PC-3 (cell line): ENCODE results near the gene GALNT3. TPM values are rescaled to one million over a fixed set of nuclear protein-coding genes. Genes with fewer than 3 reads are reported as not detected.

Experiments used
- ATAC-seq: fragments of 200-7000 bp; cut with Tn5 transposase; 2 replicates; pipeline ENCODE4 v1.9.1; 2020; ENCODE audit warnings: mild to moderate bottlenecking, moderate library complexity
- BruUV-seq: library from RNA; stranded (reverse); fragments of 400-500 nt; replicated peaks from 2 replicates; lab custom pipeline; 2021; lab: Mats Ljungman, UMichigan
- CTCF ChIA-PET: fragments of 300-600 bp; sonication (Branson Sonifier 250); formaldehyde crosslinking; loops from one replicate; lab custom pipeline; 2022; ENCODE audit warnings: antibody characterized with exemption; lab: Charles Lee
- POLR2A ChIA-PET: fragments of 300-600 bp; sonication (Branson Sonifier 250); formaldehyde crosslinking; loops from one replicate; lab custom pipeline; 2022; ENCODE audit warnings: antibody characterized with exemption; ENCODE audit not compliant: unreplicated experiment; lab: Charles Lee
- DNase-seq: peaks from one replicate; pipeline ENCODE4 v3.0.0-alpha.2; 2015
- H2AFZ ChIP-seq: fragments of 300-600 bp; sonication (generic); 2 replicates; pipeline ENCODE4 v1.6.0; 2016; ENCODE audit warnings: antibody characterized with exemption, low read length
- H3F3A ChIP-seq: fragments of 300-600 bp; sonication (generic); one replicate; pipeline ENCODE4 v1.6.0; 2017; ENCODE audit warnings: antibody characterized with exemption, low read length, control low read depth, mild to moderate bottlenecking; ENCODE audit not compliant: unreplicated experiment
- H3K27ac ChIP-seq: fragments of 300-600 bp; sonication (generic); 2 replicates; pipeline ENCODE4 v1.5.1; 2016; ENCODE audit warnings: mild to moderate bottlenecking, low read length
- H3K27me3 ChIP-seq: fragments of 300-600 bp; sonication (generic); 2 replicates; pipeline ENCODE4 v1.6.1; 2016; ENCODE audit warnings: low read length, mixed read lengths
- H3K36me3 ChIP-seq: fragments of 300-600 bp; sonication (generic); 2 replicates; pipeline ENCODE4 v1.6.1; 2016; ENCODE audit warnings: low read depth, mixed run types, low read length, mixed read lengths
- H3K4me1 ChIP-seq: fragments of 300-600 bp; sonication (generic); 2 replicates; pipeline ENCODE4 v1.5.1; 2016; ENCODE audit warnings: low read length; ENCODE audit not compliant: insufficient read depth
- H3K4me2 ChIP-seq: fragments of 300-600 bp; sonication (generic); 2 replicates; pipeline ENCODE4 v1.6.0; 2016; ENCODE audit warnings: low read length
- H3K4me3 ChIP-seq: fragments of 300-600 bp; sonication (generic); 2 replicates; pipeline ENCODE4 v1.5.1; 2016; ENCODE audit warnings: mild to moderate bottlenecking, low read length, mixed read lengths
- H3K79me2 ChIP-seq: fragments of 300-600 bp; sonication (generic); 2 replicates; pipeline ENCODE4 v1.6.1; 2017; ENCODE audit warnings: low read length, mixed read lengths
- H3K9ac ChIP-seq: fragments of 300-600 bp; sonication (generic); 2 replicates; pipeline ENCODE4 v1.6.0; 2016; ENCODE audit warnings: mild to moderate bottlenecking, low read length
- H3K9me2 ChIP-seq: fragments of 300-600 bp; sonication (generic); replicated peaks from 2 replicates; pipeline ENCODE4 v1.6.1; 2016; ENCODE audit warnings: mixed run types, low read length, mixed read lengths
- H3K9me3 ChIP-seq: fragments of 300-600 bp; sonication (generic); 2 replicates; pipeline ENCODE4 v1.6.1; 2016; ENCODE audit warnings: low read length, mixed read lengths
- H4K20me1 ChIP-seq: fragments of 300-600 bp; sonication (generic); 2 replicates; pipeline ENCODE4 v1.6.1; 2016; ENCODE audit warnings: low read length, mixed read lengths
- EZH2 ChIP-seq: fragments of 300-600 bp; sonication (generic); IDR thresholded peaks from one replicate; pipeline ENCODE4 v1.6.1; 2017; ENCODE audit warnings: antibody characterized with exemption, mild to moderate bottlenecking, low read length; ENCODE audit not compliant: unreplicated experiment
- EZH2phosphoT487 ChIP-seq: fragments of 300-600 bp; sonication (generic); IDR thresholded peaks from 2 replicates; pipeline ENCODE4 v1.6.1; 2018; ENCODE audit warnings: mild to moderate bottlenecking, antibody characterized with exemption, low read length, borderline replicate concordance
- intact Hi-C: fragments of 100-400 bp; cut with micrococcal nuclease; formaldehyde crosslinking; loops from 2 replicates; pipeline ENCODE4 v1.9.0; 2023
- total RNA-seq: library from RNA; depleted of rRNA; stranded (reverse); fragments of >200 nt; gene quantifications from 2 replicates; pipeline ENCODE4 v1.2.3, GENCODE V29; 2014
- TF ChIP-seq, protein P1 (sequence below): fragments of 300-600 bp; sonication (generic); conservative IDR thresholded peaks from 2 replicates; pipeline ENCODE4 v1.5.1; 2017; ENCODE audit warnings: antibody characterized with exemption, low read depth, mild to moderate bottlenecking, low read length

Gene GALNT3
- total RNA-seq, 1 experiment from 2014 or later = 44.8 TPM

DNA sequence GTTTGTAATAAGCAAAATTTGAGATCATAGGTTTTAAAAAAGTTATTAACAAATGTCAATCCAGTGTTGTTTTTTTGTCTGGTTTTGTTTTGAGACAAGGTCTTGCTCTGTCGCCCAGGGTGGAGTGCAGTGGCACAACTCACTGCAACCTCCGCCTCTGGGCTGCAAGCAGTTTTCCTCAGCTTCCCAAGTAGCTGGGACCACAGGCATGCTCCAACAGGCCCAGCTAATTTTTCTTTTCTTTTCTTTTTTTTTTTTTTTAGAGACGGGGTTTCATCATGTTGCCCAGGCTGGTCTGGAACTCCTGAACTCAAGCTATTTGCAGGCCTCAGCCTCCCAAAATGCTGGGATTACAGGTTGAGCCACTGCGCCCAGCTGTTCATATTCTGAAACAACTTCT, 31.3 kb downstream of the GALNT3 start:
- Histone ChIP-seq H3K9ac (no peak overlapping the region), H2AFZ (no peak overlapping the region), H3K4me3 (no peak overlapping the region), H3K9me2 (no peaks in the 10 kb centered on the region), H4K20me1 (0 out of 2 replicates have a peak, but pooled peaks cover 3% of the 10 kb centered on the region), H3K9me3 (no peaks in the 10 kb centered on the region), H3K4me1 (no peaks in the 10 kb centered on the region), H3K27me3 (no peaks in the 10 kb centered on the region), H3K79me2 (peaks cover 25% of the 10 kb centered on the region), H3K27ac (no peak overlapping the region), H3K36me3 (peaks cover 45% of the 10 kb centered on the region), H3K4me2 (no peak overlapping the region), H3F3A (no peaks in the 10 kb centered on the region)
- ChIA-PET POLR2A (no interaction called here), CTCF (no interaction called here)
- ATAC-seq (no peak), DNase-seq (no peak)
- TF ChIP-seq, protein P1, sequence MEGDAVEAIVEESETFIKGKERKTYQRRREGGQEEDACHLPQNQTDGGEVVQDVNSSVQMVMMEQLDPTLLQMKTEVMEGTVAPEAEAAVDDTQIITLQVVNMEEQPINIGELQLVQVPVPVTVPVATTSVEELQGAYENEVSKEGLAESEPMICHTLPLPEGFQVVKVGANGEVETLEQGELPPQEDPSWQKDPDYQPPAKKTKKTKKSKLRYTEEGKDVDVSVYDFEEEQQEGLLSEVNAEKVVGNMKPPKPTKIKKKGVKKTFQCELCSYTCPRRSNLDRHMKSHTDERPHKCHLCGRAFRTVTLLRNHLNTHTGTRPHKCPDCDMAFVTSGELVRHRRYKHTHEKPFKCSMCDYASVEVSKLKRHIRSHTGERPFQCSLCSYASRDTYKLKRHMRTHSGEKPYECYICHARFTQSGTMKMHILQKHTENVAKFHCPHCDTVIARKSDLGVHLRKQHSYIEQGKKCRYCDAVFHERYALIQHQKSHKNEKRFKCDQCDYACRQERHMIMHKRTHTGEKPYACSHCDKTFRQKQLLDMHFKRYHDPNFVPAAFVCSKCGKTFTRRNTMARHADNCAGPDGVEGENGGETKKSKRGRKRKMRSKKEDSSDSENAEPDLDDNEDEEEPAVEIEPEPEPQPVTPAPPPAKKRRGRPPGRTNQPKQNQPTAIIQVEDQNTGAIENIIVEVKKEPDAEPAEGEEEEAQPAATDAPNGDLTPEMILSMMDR = no peak
- TF ChIP-seq EZH2phosphoT487 (no peak), EZH2 (no peak)
- intact Hi-C loops = no loop called here
- BruUV-seq = no TSS peak

DNA sequence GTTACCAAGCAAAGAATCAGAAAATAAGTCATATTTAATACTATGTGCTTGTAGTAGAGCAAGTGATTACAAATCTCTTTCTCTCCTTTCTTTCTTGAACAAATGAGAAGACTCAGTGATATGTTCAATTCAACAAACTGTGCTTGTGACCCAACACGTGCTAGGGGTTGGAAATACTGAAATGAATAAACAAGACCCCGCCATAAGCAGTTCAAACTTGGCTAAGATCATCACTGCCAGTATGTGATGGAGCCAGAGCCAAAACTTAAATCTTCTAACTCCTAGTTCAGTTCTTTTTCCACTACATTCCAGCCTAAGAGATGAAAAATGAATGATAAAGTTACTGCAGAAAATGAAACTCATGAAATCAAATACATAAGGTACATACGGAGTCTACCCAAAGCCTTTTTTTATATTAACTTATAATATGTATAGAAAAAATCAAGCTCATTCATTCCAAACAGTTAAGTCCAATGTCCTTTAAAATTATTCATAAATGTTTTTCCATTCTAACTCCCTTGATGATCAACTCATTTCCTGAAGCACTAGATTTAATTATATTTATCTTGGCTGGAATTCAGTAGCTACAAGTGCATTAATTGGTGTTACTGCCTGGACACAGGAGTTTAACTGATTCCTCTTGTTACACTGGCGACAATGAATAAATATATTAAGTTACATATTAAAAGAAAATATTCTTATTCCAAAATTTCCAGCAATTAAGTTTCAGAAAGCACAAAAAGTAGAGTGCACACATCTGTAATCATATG, 36.0 kb downstream of the GALNT3 start:
- ChIA-PET CTCF (interaction anchor here (0.5 to 0.9 kb wide), 3 partner anchors 36 to 116 kb away, joined by 5 to 9 read pairs (median 6); partner anchors contain the start of gene GALNT3), POLR2A (interaction anchor here (0.5 to 0.7 kb wide), 2 partner anchors 10 to 894 kb away, joined by 3 read pairs; no protein-coding TSS in a partner anchor)
- Histone ChIP-seq H3K4me3 (no peak overlapping the region), H3K79me2 (no peaks in the 10 kb centered on the region), H3K9ac (no peak overlapping the region), H3K9me2 (no peaks in the 10 kb centered on the region), H2AFZ (no peak overlapping the region), H3F3A (no peaks in the 10 kb centered on the region), H3K4me1 (no peaks in the 10 kb centered on the region), H3K4me2 (no peak overlapping the region), H3K36me3 (peaks cover 43% of the 10 kb centered on the region), H3K9me3 (no peaks in the 10 kb centered on the region), H4K20me1 (no peaks in the 10 kb centered on the region), H3K27me3 (no peaks in the 10 kb centered on the region), H3K27ac (no peak overlapping the region)
- no TSS peak for BruUV-seq
- DNase-seq (peak; percentile 28), ATAC-seq (peak; percentile 85)
- intact Hi-C loops = loop anchor here (1.0 to 2.0 kb wide), 3 partner anchors 20 to 117 kb away; partner anchors contain the start of gene GALNT3
- TF ChIP-seq, protein P1 = no peak
- TF ChIP-seq EZH2phosphoT487 (no peak), EZH2 (no peak)

DNA sequence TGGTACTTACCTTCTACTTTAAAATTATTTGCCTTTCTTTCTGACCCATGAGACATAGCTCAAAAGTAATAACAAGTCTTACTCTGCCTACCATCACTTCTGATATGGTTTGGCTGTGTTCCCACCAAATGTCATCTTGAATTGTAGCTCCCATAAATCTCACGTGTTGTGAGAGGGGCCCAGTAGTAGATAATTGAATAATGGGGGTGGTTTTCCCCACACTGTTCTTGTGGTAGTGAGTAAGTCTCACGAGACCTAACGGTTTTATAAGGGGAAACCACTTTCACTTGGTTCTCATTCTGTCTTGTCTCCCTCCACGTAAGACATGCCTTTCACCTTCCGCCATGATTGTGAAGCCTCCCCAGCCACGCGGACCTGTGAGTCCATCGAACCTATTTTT, 47.5 kb downstream of the GALNT3 start:
- Histone ChIP-seq H3K36me3 (peaks cover 36% of the 10 kb centered on the region), H3K9me2 (no peaks in the 10 kb centered on the region), H3K9ac (no peak overlapping the region), H2AFZ (no peak overlapping the region), H4K20me1 (no peaks in the 10 kb centered on the region), H3K27ac (no peak overlapping the region), H3K27me3 (no peaks in the 10 kb centered on the region), H3K4me1 (no peaks in the 10 kb centered on the region), H3K4me2 (no peak overlapping the region), H3K4me3 (no peak overlapping the region), H3K79me2 (no peaks in the 10 kb centered on the region), H3F3A (no peaks in the 10 kb centered on the region), H3K9me3 (no peaks in the 10 kb centered on the region)
- DNase-seq (no peak), ATAC-seq (no peak)
- intact Hi-C loops = no loop called here
- BruUV-seq = no TSS peak
- POLR2A ChIA-PET = no interaction called here
- no peak for TF ChIP-seq EZH2
- TF ChIP-seq, protein P1 = no peak
- TF ChIP-seq EZH2phosphoT487 = no peak
- CTCF ChIA-PET = no interaction called here
